ENCODE results near the gene ABLIM1. TPM values are rescaled to one million over a fixed set of nuclear protein-coding genes. Genes with fewer than 3 reads are reported as not detected.

ABLIM1 gene
- total RNA-seq, 4 donors from 2014 or later, result 152 to 373 (median 209) TPM

- Histone ChIP-seq H3K4me1 (no peaks in the 10 kb centered on the region), H3K36me3 (peaks cover 0 to 5% (median 0%) of the 10 kb centered on the region in 3 donors), H3K27me3 (no peaks in the 10 kb centered on the region), H3K27ac (no peak overlapping the region), H3K4me3 (no peak overlapping the region), H3K9me3 (peaks cover 0 to 9% (median 0%) of the 10 kb centered on the region in 4 donors)
- no peak for TF ChIP-seq EP300 (IDR thresholded peaks at IDR 0.05)
- TF ChIP-seq POLR2A (IDR thresholded peaks at IDR 0.05), result no peak
- no peak for TF ChIP-seq CTCF (IDR thresholded peaks at IDR 0.05)
- WGBS, 2 donors, result 94 to 98% methylated on average over 1 of the region's 1 CpG
- DNase-seq (ENCODE audit: low spot score in 2 of 2), result no peak
Measured at GRCh38 chr10:114593816-114594468, 64.1 kb downstream of the ABLIM1 start.

GRCh38 chr10:114593240-114593792, 64.8 kb downstream of the ABLIM1 start:
- TF ChIP-seq POLR2A (IDR thresholded peaks at IDR 0.05), result no peak
- no peak for TF ChIP-seq EP300 (IDR thresholded peaks at IDR 0.05)
- TF ChIP-seq CTCF (IDR thresholded peaks at IDR 0.05), result no peak
- DNase-seq (ENCODE audit: low spot score in 2 of 2), result no peak
- Histone ChIP-seq H3K9me3 (peaks cover 0 to 9% (median 0%) of the 10 kb centered on the region in 4 donors), H3K27me3 (no peaks in the 10 kb centered on the region), H3K27ac (no peak overlapping the region), H3K36me3 (peaks cover 0 to 5% (median 0%) of the 10 kb centered on the region in 3 donors), H3K4me3 (no peak overlapping the region), H3K4me1 (no peaks in the 10 kb centered on the region)

GRCh38 chr10:114590993-114591392, 67.1 kb downstream of the ABLIM1 start:
- H3K27me3 ChIP-seq, result no peaks in the 10 kb centered on the region
- peaks cover 0 to 5% (median 0%) of the 10 kb centered on the region in 3 donors for H3K36me3 ChIP-seq
- no peak overlapping the region for H3K4me3 ChIP-seq
- TF ChIP-seq CTCF (IDR thresholded peaks at IDR 0.05) (no peak), POLR2A (IDR thresholded peaks at IDR 0.05) (no peak), EP300 (IDR thresholded peaks at IDR 0.05) (no peak)
- no peak overlapping the region for H3K27ac ChIP-seq
- peaks cover 0 to 9% (median 0%) of the 10 kb centered on the region in 4 donors for H3K9me3 ChIP-seq
- H3K4me1 ChIP-seq, result no peaks in the 10 kb centered on the region
- DNase-seq (ENCODE audit: low spot score in 2 of 2), result no peak

GRCh38 chr10:114584419-114584818, 73.7 kb downstream of the ABLIM1 start:
- no peaks in the 10 kb centered on the region for H3K36me3 ChIP-seq
- WGBS, 2 donors, result 63 to 73% methylated on average over 2 of the region's 2 CpGs
- H3K9me3 ChIP-seq, result no peaks in the 10 kb centered on the region
- no peaks in the 10 kb centered on the region for H3K27me3 ChIP-seq
- H3K4me3 ChIP-seq, result no peak overlapping the region
- no peak overlapping the region for H3K27ac ChIP-seq
- peaks cover 0 to 11% (median 0%) of the 10 kb centered on the region in 4 donors for H3K4me1 ChIP-seq
- no peak for DNase-seq (ENCODE audit: low spot score in 2 of 2)
- TF ChIP-seq CTCF (IDR thresholded peaks at IDR 0.05) (no peak), POLR2A (IDR thresholded peaks at IDR 0.05) (no peak), EP300 (IDR thresholded peaks at IDR 0.05) (no peak)

GRCh38 chr10:114581071-114581470, 77.0 kb downstream of the ABLIM1 start:
- H3K4me3 ChIP-seq, result no peak overlapping the region
- H3K4me1 ChIP-seq, result peaks cover 0 to 30% (median 7%) of the 10 kb centered on the region in 4 donors
- no peak for TF ChIP-seq CTCF (IDR thresholded peaks at IDR 0.05)
- TF ChIP-seq POLR2A (IDR thresholded peaks at IDR 0.05), result no peak
- no peak for TF ChIP-seq EP300 (IDR thresholded peaks at IDR 0.05)
- no peaks in the 10 kb centered on the region for H3K27me3 ChIP-seq
- no peak for DNase-seq (ENCODE audit: low spot score in 2 of 2)
- no peaks in the 10 kb centered on the region for H3K36me3 ChIP-seq
- H3K9me3 ChIP-seq, result no peaks in the 10 kb centered on the region
- 71 to 76% methylated on average over 1 of the region's 1 CpG for WGBS, 2 donors
- H3K27ac ChIP-seq, result no peak overlapping the region
